GM21576 (cell line): ENCODE data around the gene DRD3.

ENCODE experiments used
- ATAC-seq: cut with Tn5 transposase; IDR thresholded peaks from one replicate; pipeline ENCODE4 v1.9.1; 2021; ENCODE audit warnings: mild to moderate bottlenecking, moderate library complexity; ENCODE audit not compliant: unreplicated experiment

The DRD3 gene

GRCh38 chr3:114178770-114179368, at the start of gene DRD3:
Gene DRD3 (minus strand): TSS chr3:114179052. CDS start chr3:114171992, 7,060 bp downstream.
- no peak for ATAC-seq

GRCh38 chr3:114227076-114227475, 48.2 kb upstream of the DRD3 start:
- ATAC-seq, result no peak

GRCh38 chr3:114226313-114226712, 47.5 kb upstream of the DRD3 start:
- no peak for ATAC-seq

- peak; percentile 86 for ATAC-seq
These were observed 44.3 kb upstream of the DRD3 start for GRCh38 chr3:114223143-114223542.

GRCh38 chr3:114221881-114222264, 43.0 kb upstream of the DRD3 start:
- no peak for ATAC-seq

GRCh38 chr3:114221165-114221880, 42.5 kb upstream of the DRD3 start:
- no peak for ATAC-seq

- no peak for ATAC-seq
These were observed 40.9 kb upstream of the DRD3 start for GRCh38 chr3:114219741-114220140.

GRCh38 chr3:114218578-114219185, 39.8 kb upstream of the DRD3 start:
- ATAC-seq, result no peak

- no peak for ATAC-seq
These were observed 39.2 kb upstream of the DRD3 start for GRCh38 chr3:114218006-114218405.

- no peak for ATAC-seq
These were observed 38.4 kb upstream of the DRD3 start for GRCh38 chr3:114217266-114217665.

- ATAC-seq, result no peak
These were observed 37.5 kb upstream of the DRD3 start for GRCh38 chr3:114216186-114216970.

GRCh38 chr3:114214542-114215341, 35.9 kb upstream of the DRD3 start:
- ATAC-seq, result peak; percentile 9

GRCh38 chr3:114213627-114214541, 35.0 kb upstream of the DRD3 start:
- ATAC-seq, result peak; percentile 84

- peak; percentile 9 for ATAC-seq
These were observed 34.4 kb upstream of the DRD3 start for GRCh38 chr3:114213292-114213626.

- ATAC-seq, result no peak
These were observed 33.8 kb upstream of the DRD3 start for GRCh38 chr3:114212646-114213045.

GRCh38 chr3:114207768-114208167, 28.9 kb upstream of the DRD3 start:
- ATAC-seq, result peak; percentile 85

GRCh38 chr3:114206342-114206741, 27.5 kb upstream of the DRD3 start:
- ATAC-seq, result no peak

GRCh38 chr3:114205541-114205940, 26.7 kb upstream of the DRD3 start:
- no peak for ATAC-seq

- ATAC-seq, result no peak
These were observed 15.9 kb upstream of the DRD3 start for GRCh38 chr3:114194750-114195149.

GRCh38 chr3:114192136-114192535, 13.3 kb upstream of the DRD3 start:
- no peak for ATAC-seq
